HG03342 (cell line): ENCODE data around the gene RNF208.
"Not testable (repeated sequence)": the region's sequence is repeated elsewhere in the genome, so short reads cannot be mapped to it uniquely, and the experiment has no call there.

Experiments
- ATAC-seq: cut with Tn5 transposase; IDR thresholded peaks from one replicate; pipeline ENCODE4 v1.9.1; 2021; ENCODE audit warnings: mild to moderate bottlenecking, moderate library complexity; ENCODE audit not compliant: unreplicated experiment

RNF208 gene, protein sequence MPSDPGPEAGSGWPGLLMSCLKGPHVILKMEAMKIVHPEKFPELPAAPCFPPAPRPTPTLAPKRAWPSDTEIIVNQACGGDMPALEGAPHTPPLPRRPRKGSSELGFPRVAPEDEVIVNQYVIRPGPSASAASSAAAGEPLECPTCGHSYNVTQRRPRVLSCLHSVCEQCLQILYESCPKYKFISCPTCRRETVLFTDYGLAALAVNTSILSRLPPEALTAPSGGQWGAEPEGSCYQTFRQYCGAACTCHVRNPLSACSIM

DNA sequence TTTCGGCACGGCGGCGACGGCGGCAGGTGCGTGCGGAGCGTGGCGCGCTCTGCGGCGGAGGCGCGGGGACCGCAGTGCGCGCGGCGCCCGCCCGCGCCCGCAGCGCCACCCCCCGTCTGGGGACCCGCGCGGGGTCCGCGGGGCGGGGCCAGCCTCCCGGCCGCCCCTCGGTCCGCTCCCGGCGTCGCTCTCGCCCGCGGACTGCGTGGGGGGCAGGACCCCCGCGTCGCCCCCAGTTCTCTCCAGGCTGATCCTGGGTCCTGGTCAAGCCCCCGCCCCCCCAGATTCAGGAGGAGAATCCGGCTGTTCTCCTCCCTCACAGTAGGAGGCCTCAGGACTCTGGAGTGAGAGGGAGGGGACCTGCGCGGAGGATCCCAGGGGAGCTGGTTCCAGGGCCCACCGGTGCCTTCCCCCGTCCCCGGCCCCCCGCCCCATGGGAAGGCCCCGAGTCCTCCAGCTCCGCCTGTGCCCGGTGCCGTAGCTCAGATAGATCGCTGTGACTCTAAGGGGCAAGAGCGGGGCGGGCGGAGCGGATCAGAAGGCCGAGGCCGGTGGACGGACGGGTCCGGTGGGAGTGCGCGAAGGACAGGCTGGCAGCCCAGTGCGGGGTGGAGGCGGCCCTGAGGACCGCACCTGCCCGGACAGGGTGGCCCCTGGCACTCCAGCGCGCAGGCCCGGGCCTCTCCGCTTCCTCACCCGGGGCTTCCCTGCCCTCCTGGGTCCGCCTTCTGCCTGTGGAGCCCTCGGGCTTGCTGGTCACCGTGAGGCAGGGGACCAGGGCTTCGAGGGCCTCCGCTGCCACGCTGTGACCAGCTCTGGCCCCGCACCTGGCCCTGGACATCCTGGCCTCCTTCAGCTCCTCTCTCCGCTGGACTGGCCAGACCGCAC, at the start of gene RNF208:
TSS of gene RNF208 (minus strand) at position 51 of the 888 bp plus-strand sequence. CDS start 1,028 bp downstream, outside the sequence.
- peak; percentile 3 for ATAC-seq

- ATAC-seq, result no peak
Observed at GRCh38 chr9:137271696-137272076, 49.6 kb upstream of the RNF208 start.

GRCh38 chr9:137270929-137271695, 49.1 kb upstream of the RNF208 start:
- ATAC-seq, result no peak

DNA sequence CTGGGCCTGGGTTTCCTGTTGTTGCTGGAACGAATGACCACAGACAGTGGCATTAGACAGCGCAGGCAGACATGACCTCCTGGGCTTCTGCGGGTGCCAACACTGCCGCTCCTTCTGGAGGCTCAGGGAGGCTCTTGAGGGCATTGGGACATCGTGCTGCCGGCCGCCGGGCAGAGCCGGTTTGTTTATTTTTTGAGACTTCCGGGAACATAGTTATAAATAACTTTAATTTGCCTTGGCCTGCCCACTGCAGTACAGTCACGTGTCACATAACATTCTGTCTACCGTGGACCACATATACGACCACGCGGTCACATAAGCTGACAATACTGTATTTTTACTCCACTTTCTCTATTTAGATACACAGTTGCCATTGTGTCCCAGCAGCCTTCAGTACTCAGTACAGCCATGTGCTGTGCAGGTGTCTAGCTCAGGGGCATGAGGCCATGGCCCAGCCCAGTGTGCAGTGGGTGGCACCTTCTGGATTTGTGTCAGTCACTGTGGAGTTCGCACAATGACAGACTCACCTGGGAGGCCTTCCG, 47.3 kb upstream of the RNF208 start:
- ATAC-seq, result no peak

GRCh38 chr9:137268538-137269201, 46.6 kb upstream of the RNF208 start:
- no peak for ATAC-seq

- no peak for ATAC-seq
Observed at GRCh38 chr9:137267933-137268355, 45.9 kb upstream of the RNF208 start.

GRCh38 chr9:137266585-137267453, 44.8 kb upstream of the RNF208 start:
- ATAC-seq, result no peak

DNA sequence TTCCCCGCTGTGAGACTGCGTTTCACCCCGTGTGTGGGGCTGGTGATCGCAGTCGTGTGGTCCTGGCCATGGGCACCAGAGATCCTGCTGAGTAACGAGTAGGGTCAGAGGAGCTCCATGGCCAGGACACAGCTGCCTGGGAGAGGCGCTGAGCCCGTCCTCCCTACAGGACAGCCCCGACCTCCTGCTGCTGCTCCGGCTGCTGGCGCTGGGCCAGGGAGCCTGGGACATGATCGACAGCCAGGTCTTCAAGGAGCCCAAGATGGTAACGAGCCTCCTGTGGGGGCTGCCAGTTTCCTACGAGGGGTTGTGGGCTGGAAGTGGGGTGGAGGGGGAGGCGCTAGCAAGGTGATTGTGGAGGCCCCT, 44.1 kb upstream of the RNF208 start:
- no peak for ATAC-seq

- ATAC-seq, result no peak
Observed at GRCh38 chr9:137265496-137266161, 43.6 kb upstream of the RNF208 start.

- no peak for ATAC-seq
Observed at GRCh38 chr9:137264067-137264466, 42.0 kb upstream of the RNF208 start.

GRCh38 chr9:137263506-137263905, 41.5 kb upstream of the RNF208 start:
- no peak for ATAC-seq

DNA sequence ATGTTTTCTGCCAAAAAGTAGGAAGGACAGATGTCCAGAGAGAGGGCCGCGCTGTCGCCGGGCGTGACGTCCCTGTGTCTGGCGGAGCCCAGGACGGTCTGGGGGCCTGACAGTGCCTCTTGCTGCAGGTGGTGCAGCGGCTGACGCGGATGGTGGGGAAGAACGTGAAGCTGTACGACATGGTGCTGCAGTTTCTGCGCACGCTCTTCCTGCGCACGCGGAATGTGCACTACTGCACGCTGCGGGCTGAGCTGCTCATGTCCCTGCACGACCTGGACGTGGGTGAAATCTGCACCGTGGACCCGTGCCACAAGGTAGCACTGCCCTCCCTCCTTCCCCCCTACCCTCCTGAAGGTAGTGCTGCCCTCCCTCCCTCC, 40.9 kb upstream of the RNF208 start:
- ATAC-seq, result no peak

GRCh38 chr9:137262173-137262908, 40.3 kb upstream of the RNF208 start:
- ATAC-seq, result not testable (repeated sequence)

- ATAC-seq, result no peak
Observed at GRCh38 chr9:137256856-137257255, 34.8 kb upstream of the RNF208 start.

DNA sequence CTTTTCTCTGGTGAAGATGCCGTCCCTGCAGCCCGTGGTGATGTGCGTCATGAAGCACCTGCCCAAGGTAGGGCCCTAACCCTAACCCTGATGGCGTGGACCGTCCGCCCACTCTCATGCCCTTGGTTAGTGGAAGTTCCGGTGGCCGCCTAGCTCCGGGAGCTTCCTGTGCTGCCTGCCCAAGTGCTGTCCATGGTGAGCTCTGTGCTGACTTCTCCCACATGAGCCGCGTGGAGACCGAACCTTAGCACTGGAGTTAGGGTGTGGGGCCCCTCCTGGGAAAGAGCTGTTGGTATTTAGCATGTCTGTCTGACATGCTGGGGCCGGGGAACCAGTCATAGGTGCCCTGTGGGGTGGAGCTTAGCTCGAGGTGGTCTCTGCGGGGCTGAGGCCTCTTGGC, 34.3 kb upstream of the RNF208 start:
- no peak for ATAC-seq

DNA sequence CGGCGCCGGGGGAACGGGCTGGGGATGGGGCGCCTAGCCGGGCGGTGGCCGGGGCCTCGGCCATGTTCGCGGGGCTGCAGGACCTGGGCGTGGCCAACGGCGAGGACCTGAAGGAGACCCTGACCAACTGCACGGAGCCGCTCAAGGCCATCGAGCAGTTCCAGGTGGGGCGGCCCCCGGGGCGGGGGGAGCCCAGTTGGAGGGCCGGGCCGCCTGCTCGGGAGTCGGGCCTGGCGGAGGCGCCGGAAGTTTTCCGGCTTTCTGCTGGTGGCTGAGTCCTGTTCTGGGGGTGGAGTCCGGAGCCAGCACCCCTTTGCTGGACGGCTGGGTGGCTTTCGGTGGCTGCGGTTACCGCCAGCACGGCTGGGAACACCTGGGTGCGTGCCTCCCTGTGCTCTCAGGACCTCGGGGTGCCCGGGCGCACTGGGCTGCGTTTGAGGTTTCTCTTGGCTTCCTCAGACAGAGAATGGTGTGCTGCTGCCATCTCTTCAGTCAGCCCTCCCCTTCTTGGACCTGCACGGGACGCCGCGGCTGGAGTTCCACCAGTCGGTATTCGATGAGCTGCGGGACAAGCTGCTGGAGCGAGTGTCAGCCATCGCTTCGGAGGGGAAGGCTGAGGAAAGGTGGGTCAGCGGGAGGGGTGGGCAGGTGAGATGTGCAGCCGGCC, 33.5 kb upstream of the RNF208 start:
- ATAC-seq, result peak; percentile 7

- peak; percentile 60 for ATAC-seq
Observed at GRCh38 chr9:137254624-137255447, 32.8 kb upstream of the RNF208 start, which contains the start of gene NELFB. Gene NELFB, plus strand, starts transcription at chr9:137255327.
